GM18868 (cell line): ENCODE results near the gene MRPL57.
"Not testable (repeated sequence)": the region's sequence is repeated elsewhere in the genome, so short reads cannot be mapped to it uniquely, and the experiment has no call there.

Source experiments
- ATAC-seq: cut with Tn5 transposase; IDR thresholded peaks from one replicate; pipeline ENCODE4 v1.9.1; 2021; ENCODE audit warnings: mild to moderate bottlenecking, moderate library complexity; ENCODE audit not compliant: unreplicated experiment

Gene MRPL57

DNA sequence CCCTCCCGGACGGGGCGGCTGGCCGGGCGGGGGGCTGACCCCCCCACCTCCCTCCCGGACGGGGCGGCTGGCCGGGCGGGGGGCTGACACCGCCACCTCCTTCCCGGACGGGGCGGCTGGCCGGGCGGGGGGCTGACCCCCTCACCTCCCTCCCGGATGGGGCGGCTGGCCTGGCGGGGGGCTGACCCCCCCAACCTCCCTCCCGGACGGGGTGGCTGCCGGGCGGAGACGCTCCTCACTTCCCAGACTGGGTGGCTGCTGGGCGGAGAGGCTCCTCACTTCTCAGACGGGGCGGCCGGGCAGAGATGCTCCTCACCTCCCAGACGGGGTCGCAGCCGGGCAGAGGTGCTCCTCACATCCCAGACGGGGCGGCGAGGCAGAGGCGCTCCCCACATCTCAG is 10.0 kb downstream of the MRPL57 start:
- not testable (repeated sequence) for ATAC-seq

DNA sequence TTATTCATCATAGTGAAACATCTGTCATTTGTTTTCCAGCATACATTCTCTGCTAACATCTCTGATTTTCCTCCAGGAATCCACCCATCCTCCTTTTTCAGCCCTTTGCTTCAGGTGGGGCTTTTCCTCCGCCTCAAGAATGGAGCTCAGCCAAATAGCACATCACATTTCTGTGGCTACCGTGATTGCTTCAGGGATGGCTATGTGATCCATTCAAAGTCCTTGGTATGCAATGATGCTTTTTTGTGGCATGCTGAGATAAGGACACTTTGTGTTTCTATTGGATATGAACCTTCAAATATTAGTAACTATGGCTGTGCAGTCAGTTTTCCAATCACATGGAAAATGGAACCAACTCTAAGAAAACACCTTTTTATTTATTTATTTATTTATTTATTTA is 18.3 kb downstream of the MRPL57 start:
- ATAC-seq = not testable (repeated sequence)

DNA sequence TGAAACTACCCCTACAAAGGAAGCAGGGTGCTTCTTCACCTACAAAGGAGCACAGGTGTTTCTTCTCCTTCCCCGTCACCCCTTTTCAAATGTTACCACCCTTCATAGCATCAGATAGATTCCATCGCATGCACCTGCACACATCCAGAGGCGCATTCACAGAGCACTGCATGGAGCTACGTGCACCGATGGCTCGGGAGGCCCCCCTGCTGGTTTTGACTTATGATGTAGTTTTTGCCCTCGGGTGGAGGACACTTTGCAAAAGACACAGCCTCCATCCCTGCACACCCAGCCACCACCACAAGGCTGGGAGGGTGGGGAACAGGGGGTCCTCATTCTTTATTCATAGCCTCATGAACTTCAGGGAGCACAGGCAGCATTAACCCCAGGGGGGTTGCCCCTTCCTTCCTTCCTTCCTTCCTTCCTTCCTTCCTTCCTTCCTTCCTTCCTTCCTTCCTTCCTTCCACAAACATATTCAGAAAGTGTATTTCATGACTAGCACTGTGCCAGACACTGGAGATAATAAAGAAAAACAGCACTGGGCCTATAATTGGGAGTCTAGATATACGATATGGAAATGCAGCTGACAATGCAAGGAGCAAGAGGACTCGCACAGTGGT is 21.3 kb downstream of the MRPL57 start:
- not testable (repeated sequence) for ATAC-seq

DNA sequence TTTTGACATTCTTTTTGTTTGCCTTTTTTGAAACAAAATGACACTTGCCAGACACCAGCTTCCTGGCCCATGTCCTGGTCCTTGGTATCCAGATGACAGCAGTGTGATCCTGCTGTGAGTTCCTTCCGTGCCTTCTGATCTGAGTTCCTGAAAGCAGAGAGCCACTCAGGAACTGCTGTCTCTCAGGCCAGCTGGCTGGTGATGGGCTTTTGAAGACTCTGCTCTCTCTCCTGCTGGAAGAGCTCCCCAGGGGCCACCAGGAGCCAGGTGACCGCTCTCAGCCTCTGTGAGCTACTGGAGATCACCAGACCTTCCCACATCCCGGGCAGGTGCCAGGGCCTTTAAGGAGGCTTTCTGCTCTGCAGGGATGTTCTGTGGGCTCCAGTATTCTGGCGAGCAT is 21.9 kb downstream of the MRPL57 start:
- ATAC-seq = not testable (repeated sequence)

DNA sequence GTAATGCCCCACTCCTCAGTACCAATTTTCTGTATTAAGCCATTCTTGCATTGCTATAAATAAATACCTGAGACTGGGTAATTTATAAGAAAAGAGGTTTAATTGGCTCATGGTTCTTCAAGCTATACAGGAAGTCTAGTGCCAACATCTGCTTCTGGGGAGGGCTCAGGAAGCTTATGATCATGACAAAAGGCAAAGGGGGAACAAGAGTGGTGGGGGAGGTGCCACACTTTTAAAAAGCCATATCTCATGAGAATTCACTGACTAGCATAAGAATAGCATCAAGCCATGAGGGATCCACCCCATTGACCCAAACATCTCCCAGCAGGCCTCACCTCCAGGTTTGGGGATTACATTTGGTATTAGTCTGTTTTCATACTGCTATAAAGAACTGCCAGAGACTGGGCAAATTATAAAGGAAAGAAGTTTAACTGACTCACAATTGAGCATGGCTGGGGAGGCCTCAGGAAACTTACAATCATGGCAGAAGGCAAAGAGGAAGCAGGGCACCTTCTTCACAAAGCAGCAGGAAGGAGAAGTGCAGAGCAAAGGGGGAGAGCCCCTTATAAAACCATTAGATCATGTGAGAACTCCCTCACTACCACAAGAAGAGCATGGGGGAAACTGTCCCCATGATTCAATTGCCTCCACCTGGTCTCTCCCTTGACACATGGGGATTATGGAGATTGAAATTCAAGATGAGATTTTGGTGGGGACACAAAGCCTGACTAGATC is 25.2 kb downstream of the MRPL57 start:
- ATAC-seq = not testable (repeated sequence)

DNA sequence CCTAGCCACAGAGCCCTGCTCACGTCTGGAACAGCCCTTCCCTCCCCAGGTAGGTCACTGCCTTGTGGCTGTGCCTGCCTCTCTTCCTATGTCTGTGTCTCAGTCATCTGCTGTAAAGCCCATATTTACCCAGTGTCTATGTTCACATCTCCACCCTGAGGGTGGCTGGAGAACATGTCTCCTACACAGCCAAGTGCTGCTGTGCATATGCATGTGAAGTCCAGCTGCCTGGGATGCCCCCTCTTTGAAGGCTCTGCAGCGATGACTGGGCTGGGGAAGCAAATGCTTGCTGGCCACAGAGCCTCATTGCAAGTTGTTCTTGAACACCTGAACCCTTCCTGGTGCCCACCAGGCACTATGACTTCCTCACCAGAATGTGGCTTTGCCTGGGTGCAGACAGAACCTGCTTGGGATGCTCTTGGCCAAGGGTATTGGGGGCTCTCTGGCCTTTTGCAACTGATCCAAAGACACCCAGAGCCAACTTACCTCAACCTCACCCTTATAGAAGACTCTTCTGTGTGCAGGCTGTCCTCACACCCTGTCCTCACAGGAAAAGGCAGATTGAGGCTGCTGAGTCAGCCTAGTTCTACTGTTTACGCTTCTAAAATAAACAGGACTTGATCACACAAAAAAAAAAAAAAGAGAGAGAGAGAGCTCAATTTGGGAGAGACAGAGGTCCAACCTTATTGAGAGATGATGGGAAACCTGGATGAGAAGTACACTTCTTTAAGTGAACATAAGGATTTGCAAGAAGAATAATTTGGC is 26.5 kb downstream of the MRPL57 start:
- ATAC-seq = no peak

DNA sequence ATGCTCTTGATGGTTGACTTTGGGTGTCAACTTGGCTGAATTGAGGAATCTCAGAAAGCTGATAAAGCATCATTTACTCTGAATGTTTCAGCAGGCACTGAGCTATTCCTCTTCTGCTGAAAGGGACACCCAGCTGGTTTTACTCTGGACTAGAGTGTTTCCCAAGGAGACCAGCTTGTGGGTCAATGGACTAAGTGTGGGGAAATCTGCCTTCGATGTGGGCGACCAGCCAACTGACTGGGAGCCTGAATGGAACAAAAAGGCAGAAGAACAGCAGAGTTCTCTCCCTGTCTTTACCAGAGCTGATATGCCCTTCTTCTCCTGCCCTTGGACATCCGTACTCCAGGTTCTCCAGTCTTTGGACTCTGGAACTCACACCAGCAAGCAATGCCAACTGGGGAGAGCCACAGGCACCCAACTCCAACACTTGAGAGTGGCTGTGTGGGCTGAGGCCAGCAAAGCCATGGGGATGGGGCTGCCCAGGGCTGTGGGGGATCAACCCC is 32.2 kb downstream of the MRPL57 start:
- no peak for ATAC-seq

DNA sequence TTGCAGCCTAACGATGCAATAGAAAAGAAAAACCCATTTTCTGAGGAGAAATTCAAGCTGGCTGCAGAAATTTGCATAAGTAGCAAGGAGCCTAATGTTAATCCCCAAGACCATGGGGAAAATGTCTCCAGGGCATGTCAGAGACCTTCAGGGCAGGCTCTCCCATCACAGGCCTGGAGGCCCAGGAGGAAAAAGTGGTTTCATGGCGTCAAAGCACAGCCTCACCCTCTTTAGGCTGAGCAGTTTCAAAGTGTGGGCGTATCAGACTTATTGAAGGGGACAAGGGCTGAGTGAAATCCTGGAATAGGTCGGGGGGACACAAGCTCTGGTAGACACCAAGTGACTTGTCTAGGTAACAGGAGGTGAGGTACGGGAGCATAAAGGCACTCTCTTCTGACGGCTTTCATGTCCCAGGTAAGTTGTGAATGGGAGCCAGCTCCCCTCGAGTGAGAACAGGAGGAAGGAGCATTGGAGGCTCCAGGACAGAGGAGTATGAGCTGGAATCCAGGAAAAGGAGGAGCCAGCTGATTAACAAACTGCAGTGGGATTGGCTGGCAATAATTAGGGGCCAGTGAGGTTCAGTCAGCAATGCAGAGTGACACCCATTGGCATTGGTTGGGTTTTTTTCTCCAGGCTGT is 35.8 kb downstream of the MRPL57 start:
- no peak for ATAC-seq

DNA sequence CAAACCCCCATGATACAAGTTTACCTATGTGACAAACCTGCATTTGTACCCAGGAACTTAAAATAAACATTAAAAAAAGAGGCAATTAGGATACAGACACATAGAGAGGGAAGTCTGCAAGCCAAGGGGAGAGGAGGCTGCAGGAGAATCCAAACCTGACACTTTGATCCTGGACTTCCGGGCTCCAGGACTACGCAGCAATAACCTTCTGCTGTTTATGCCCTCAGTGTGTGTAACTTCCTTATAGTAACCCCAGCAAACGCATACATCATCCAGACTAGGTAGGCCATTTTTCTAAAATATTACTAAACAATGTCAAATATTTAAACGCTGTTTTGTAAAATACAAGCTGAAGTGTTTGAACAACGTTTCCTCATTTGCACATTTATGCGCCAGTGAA is 39.0 kb downstream of the MRPL57 start:
- ATAC-seq = not testable (repeated sequence)

DNA sequence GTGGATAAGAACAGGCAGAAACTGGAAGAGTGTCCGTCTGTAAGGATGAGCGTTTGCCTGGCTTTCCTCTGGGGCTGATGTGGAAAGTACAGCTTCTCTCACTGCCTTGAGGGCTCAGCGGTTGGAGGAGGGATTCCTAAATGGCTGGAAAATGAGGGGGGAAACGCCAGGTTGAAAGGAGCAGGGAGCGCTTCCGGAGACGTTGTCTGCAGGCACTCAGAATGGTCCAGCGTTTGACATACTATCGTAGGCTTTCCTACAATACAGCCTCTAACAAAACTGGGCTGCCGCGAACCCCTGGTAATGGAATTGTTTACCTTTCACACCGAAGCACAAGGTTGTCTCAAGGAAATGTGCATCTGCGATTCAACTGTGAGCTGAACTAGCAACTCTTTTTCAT is 39.9 kb downstream of the MRPL57 start:
- no peak for ATAC-seq

DNA sequence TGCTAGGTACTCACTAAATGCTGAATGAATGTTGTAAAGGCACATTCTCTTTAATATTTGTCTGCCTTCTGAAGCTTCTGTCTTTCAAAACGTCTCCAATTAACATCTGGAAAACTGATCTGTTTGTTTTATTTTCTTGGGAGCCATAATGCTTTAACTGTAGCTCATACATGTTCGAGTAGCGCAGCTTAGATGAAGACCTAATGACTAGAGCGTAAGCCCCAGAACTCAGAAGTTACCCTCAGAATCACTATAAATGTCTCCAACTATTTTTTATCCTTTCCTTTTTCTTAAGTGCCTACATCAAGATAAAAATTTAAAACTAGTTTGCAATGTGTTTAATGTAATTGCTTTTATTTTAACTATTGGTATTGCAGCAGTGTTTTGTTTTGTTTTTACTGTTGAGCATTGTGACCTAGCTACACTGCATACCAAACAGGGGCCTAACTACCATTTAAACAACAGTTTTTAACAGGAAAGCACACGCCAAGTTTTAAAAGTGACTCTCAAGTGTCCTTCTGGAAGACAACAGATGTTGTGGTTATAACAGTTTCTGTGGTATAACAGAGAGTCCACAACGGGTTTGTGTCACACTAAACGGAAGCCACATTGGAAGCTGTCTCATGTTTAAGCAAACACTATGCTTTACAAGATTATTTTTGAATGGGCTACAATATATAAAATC is 42.0 kb downstream of the MRPL57 start:
- ATAC-seq = peak; percentile 97

DNA sequence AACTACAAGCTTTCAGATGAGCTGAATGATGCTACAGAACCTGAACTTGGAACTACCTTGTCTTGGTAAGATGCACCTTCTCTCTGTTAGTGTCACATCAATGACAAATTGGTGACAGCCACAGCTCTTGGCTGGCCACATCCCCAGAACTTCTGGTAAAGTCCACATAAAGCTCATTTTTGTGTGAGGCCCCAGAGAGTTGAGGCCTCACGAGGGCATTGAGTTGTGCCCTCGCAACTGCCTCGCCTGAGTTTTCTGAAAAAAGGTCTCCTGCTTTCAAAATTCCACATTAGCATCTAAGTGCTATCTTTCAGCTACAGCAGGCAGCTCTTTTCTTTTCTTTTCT is 42.6 kb downstream of the MRPL57 start:
- no peak for ATAC-seq

DNA sequence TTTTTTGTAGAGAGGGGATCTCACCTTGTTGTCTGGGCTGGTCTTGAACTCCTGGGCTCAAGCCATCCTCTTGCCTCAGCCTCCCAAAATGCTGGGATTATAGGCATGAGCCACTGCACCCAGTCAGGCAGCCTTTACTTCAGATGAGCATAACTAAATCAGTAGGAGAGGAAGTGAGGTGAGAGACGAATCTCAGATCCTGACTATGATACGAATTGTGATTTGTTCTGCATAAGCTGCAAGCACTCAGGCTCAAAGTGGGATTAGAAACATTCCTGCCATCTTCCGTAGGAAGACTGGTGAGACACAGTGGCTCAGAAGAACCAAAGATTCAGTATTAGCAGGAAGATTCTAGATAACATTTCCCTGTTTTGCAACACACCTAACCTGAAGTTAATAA is 43.3 kb downstream of the MRPL57 start:
- ATAC-seq = not testable (repeated sequence)

DNA sequence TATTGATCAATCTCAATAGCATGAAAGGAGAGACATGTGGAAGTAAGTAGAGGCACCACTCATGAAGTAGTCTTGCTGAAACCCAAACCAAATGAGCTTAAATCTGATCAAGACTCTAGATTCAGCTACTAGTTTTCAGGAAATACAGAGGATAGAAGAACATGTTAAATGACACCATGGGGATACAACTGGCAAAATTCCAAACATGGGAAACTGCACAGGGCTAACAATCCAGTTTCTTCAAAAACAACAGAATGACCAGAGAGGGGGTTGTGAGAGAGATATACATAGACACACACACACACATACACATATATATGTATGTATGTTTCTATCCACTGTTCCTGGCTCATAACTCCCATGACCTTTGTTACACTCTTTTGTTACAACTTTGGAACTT is 44.8 kb downstream of the MRPL57 start:
- no peak for ATAC-seq

DNA sequence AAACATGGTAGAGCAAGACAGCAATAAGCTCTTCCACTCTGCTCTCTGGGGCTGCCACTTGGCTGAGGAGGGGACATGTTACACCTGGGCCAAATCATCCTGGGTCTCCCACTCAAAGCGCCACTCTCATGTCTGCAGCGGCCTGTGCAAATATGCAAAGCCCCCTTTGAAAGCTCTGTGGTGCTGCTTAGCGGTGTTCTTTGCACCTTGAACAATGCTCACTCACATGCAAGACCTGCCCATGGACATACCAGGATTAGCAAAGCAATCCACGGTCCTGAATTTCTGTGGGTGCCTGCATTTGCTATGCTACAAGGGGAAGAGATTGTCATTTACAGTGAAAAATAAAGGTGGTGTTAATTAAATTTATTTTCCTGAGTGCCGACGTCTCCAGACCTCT is 48.6 kb downstream of the MRPL57 start:
- ATAC-seq = no peak

DNA sequence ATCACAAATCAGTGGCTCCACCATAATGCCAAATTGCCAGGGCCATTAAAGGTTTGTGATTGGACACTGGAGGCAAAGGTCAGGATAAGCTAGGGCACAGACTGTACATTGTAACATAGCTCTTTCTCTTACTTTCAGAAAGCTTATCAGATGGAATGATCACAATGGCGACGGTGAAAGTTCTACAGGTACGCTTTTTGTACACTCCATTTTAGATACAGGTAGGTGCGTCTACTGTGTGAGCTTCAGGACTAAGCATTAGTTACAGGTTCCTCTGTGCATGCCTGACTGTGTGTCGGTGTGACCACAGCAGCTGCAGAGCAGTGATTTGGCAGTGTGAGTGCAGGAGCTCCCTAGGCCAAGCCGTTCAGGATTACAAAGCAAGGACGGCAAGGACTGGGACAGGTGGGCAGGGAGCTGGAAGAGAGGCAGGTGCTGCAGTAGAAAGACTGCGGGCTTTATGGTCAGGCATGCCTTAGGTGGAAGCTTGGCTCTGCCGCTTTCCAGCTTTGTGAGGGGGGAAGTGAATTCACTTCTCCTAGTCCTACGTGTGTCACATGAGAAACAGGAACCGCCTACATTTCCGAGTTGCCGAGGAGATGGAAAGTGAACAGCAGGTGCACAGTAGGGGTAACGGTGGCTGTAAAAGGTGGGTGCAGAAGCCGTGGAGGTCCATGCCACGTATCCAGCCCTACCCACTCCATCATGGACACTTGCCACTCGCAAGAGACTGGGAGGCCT is 49.6 kb downstream of the MRPL57 start:
- no peak for ATAC-seq

DNA sequence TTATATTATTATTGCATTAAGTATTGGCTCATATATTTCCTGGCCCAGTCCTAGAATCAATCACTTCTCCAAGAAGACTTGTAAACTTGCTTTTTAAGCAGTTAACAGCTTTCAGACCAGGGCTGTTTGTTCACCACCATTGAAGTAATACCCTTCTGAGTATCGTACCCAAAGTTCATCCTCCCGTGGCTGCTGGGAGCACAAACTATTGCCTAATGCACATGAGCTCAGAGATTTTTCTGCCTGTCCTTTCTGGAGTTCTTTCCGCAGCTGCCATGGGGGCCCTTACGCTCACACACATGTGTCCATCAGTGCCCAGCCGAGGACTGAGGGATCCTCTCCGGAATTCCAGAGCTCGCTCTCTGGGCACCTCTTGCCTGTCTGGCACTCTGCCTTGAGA is 51.5 kb downstream of the MRPL57 start:
- no peak for ATAC-seq
